Measurements from ENCODE around the gene GRIA4. TPM values are rescaled to one million over a fixed set of nuclear protein-coding genes. Genes with fewer than 3 reads are reported as not detected.

The GRIA4 gene
- polyA plus RNA-seq, 1 of the 3 experiments (the other 2 are of a cell fraction) = 0.02 TPM

- Histone ChIP-seq H3K4me1 (ENCODE audit: control insufficient read depth in 1 of 2, insufficient read depth in 2 of 2, low read depth in 1 of 2, low read length in 1 of 2) (peaks cover 0 to 7% of the 10 kb centered on the region in 2 experiments; a peak in 2 of 4 replicates), H2AFZ (ENCODE audit: low read depth) (peak overlapping the region; percentile 78), H3K9ac (no peak overlapping the region), H3F3A (replicated peaks; ENCODE audit: insufficient read depth) (no peaks in the 10 kb centered on the region), H3K9me2 (no peaks in the 10 kb centered on the region), H4K20me1 (ENCODE audit: insufficient read depth) (no peaks in the 10 kb centered on the region), H3K36me3 (replicated peaks in 1 of 2; ENCODE audit: control insufficient read depth in 1 of 2, insufficient read depth in 2 of 2, low read length in 1 of 2) (no peaks in the 10 kb centered on the region), H3K4me3 (ENCODE audit: low read depth in 2 of 2, low read length in 1 of 2) (peak overlapping the region; percentile 52 to 62), H3K4me2 (peak overlapping the region; percentile 88), H3K9me3 (no peaks in the 10 kb centered on the region), H3K27ac (ENCODE audit: low read depth in 2 of 2, low read length in 1 of 2) (peak overlapping the region in 1 of 2 experiments; percentile 53; a peak in 1 of 4 replicates), H3K79me2 (ENCODE audit: insufficient read depth) (no peaks in the 10 kb centered on the region), H3K27me3 (ENCODE audit: insufficient read depth) (peaks cover 34% of the 10 kb centered on the region)
- no peak for DNase-seq
- 4% methylated on average over 21 of the region's 21 CpGs for WGBS (ENCODE audit: low lambda C conversion rate)
- ChIA-PET POLR2A (no interaction called here), CTCF (interaction anchor here (0.8 to 2.0 kb wide), 4 partner anchors 16 to 1929 kb away, joined by 3 to 11 read pairs (median 7); no protein-coding TSS in a partner anchor)
- TF ChIP-seq SMC3 (IDR thresholded peaks at IDR 0.05; ENCODE audit: low read depth, low read length) (no peak), RAD21 (IDR thresholded peaks at IDR 0.05; ENCODE audit: low read length) (no peak), YY1 (IDR thresholded peaks at IDR 0.05; ENCODE audit: low read depth) (no peak), TAF1 (IDR thresholded peaks at IDR 0.05; ENCODE audit: borderline replicate concordance, low read depth, low read length) (no peak), ELF1 (IDR thresholded peaks at IDR 0.05) (no peak), GABPA (IDR thresholded peaks at IDR 0.05; ENCODE audit: low read depth) (no peak), JUND (IDR thresholded peaks at IDR 0.05) (no peak)
These were observed 1.1 kb downstream of the GRIA4 start for GRCh38 chr11:105610871-105611571.

GRCh38 chr11:105611572-105612441 lies 1.9 kb downstream of the GRIA4 start:
- DNase-seq = peak; percentile 19
- no peaks in the 10 kb centered on the region for H3K9me2 ChIP-seq
- H3K4me1 ChIP-seq (ENCODE audit: control insufficient read depth in 1 of 2, insufficient read depth in 2 of 2, low read depth in 1 of 2, low read length in 1 of 2) = peaks cover 0 to 7% of the 10 kb centered on the region in 2 experiments; a peak in 2 of 4 replicates
- H3K4me3 ChIP-seq (ENCODE audit: low read depth in 2 of 2, low read length in 1 of 2) = peak overlapping the region; percentile 13 to 52; a peak in 2 of 4 replicates
- no peaks in the 10 kb centered on the region for H3K9me3 ChIP-seq
- H3K9ac ChIP-seq = no peak overlapping the region
- peaks cover 34% of the 10 kb centered on the region for H3K27me3 ChIP-seq (ENCODE audit: insufficient read depth)
- peak overlapping the region; percentile 88; the same call in 1 of the 2 replicates for H3K4me2 ChIP-seq
- no peak overlapping the region for H2AFZ ChIP-seq (ENCODE audit: low read depth)
- no peaks in the 10 kb centered on the region for H3F3A ChIP-seq (replicated peaks; ENCODE audit: insufficient read depth)
- H3K36me3 ChIP-seq (replicated peaks in 1 of 2; ENCODE audit: control insufficient read depth in 1 of 2, insufficient read depth in 2 of 2, low read length in 1 of 2) = no peaks in the 10 kb centered on the region
- H3K79me2 ChIP-seq (ENCODE audit: insufficient read depth) = no peaks in the 10 kb centered on the region
- TF ChIP-seq NFIC (IDR thresholded peaks at IDR 0.05; ENCODE audit: borderline replicate concordance) = no peak
- TF ChIP-seq MAX (IDR thresholded peaks at IDR 0.05; ENCODE audit: low read depth) = no peak
- no peak for TF ChIP-seq ELF1 (IDR thresholded peaks at IDR 0.05)
- no peak for TF ChIP-seq FOXM1 (IDR thresholded peaks at IDR 0.05; ENCODE audit: low read depth)
- TF ChIP-seq JUND (IDR thresholded peaks at IDR 0.05) = no peak
- no peak for TF ChIP-seq SIN3A (IDR thresholded peaks at IDR 0.05; ENCODE audit: borderline replicate concordance, low read depth, low read length)
- TF ChIP-seq TAF1 (IDR thresholded peaks at IDR 0.05; ENCODE audit: borderline replicate concordance, low read depth, low read length) = no peak
- TF ChIP-seq FOSL2 (IDR thresholded peaks at IDR 0.05; ENCODE audit: borderline replicate concordance, low read depth) = no peak
- 30% methylated on average over 12 of the region's 12 CpGs for WGBS (ENCODE audit: low lambda C conversion rate)
- POLR2A ChIA-PET = no interaction called here
- CTCF ChIA-PET = interaction anchor here (0.8 to 2.0 kb wide), 4 partner anchors 17 to 1929 kb away, joined by 3 to 11 read pairs (median 7); no protein-coding TSS in a partner anchor
- no peak overlapping the region for H3K27ac ChIP-seq (ENCODE audit: low read depth in 2 of 2, low read length in 1 of 2)
- no peaks in the 10 kb centered on the region for H4K20me1 ChIP-seq (ENCODE audit: insufficient read depth)

Measured in SK-N-SH (cell line).